SK-N-SH treated with all-trans-retinoic acid at 6 μM for 48 hours (cell line): Measurements from ENCODE around the gene C17orf107.

Experiments used
- CSDC2 ChIP-seq: fragments of 250-450 bp; sonication (Bioruptor Pico); IDR thresholded peaks from 2 replicates; pipeline ENCODE4 v1.5.0; 2020; ENCODE audit warnings: mild to moderate bottlenecking, moderate library complexity
- CSRNP3 ChIP-seq: fragments of 250-450 bp; sonication (Bioruptor Pico); IDR thresholded peaks from 2 replicates; pipeline ENCODE4 v1.5.1; 2021; ENCODE audit warnings: mild to moderate bottlenecking, moderate library complexity
- ISL1 ChIP-seq: fragments of 250-450 bp; sonication (Bioruptor Pico); IDR thresholded peaks from 2 replicates; pipeline ENCODE4 v2.1.2; 2022; ENCODE audit warnings: mild to moderate bottlenecking, moderate library complexity
- PATZ1 ChIP-seq: fragments of 250-450 bp; sonication (Bioruptor Pico); IDR thresholded peaks from 2 replicates; pipeline ENCODE4 v1.8.0; 2020; ENCODE audit warnings: mild to moderate bottlenecking, moderate library complexity, borderline replicate concordance
- POU6F1 ChIP-seq: fragments of 250-450 bp; sonication (Bioruptor Pico); IDR thresholded peaks from 2 replicates; pipeline ENCODE4 v1.8.0; 2021; ENCODE audit warnings: low read depth, mild to moderate bottlenecking, moderate library complexity, borderline replicate concordance
- TSHZ2 ChIP-seq: fragments of 250-450 bp; sonication (Bioruptor Pico); IDR thresholded peaks from 2 replicates; pipeline ENCODE4 v1.5.0; 2020; ENCODE audit warnings: mild to moderate bottlenecking, moderate library complexity
- ZFP3 ChIP-seq: fragments of 250-450 bp; sonication (Bioruptor Pico); IDR thresholded peaks from 2 replicates; pipeline ENCODE4 v1.5.0; 2020; ENCODE audit warnings: mild to moderate bottlenecking, moderate library complexity
- ZNF70 ChIP-seq: fragments of 450-650 bp; formaldehyde crosslinking; IDR thresholded peaks from 2 replicates; pipeline ENCODE4 v1.5.0; 2020; ENCODE audit warnings: mild to moderate bottlenecking, moderate library complexity

- no peak for TF ChIP-seq TSHZ2 (CRISPR knock-in tag)
- no peak for TF ChIP-seq ZNF70
- TF ChIP-seq PATZ1 (CRISPR knock-in tag), result no peak
- no peak for TF ChIP-seq ISL1 (CRISPR knock-in tag)
- no peak for TF ChIP-seq ZFP3
- TF ChIP-seq POU6F1 (CRISPR knock-in tag), result no peak
- TF ChIP-seq CSDC2 (CRISPR knock-in tag), result no peak
- no peak for TF ChIP-seq CSRNP3 (CRISPR knock-in tag)
Observed at GRCh38 chr17:4941319-4941610, 41.9 kb downstream of the C17orf107 start.
